Thoracic aorta (tissue), 2 donors: ENCODE measurements around the gene FNTB. TPM values are rescaled to one million over a fixed set of nuclear protein-coding genes. Genes with fewer than 3 reads are reported as not detected.
A peak's percentile ranks its signal among the peaks of the same experiment; 100 is the strongest.

ENCODE experiments used
- ATAC-seq: fragments of 150-250 bp; one replicate; pipeline ENCODE4 v1.8.0; 2017; ENCODE audit warnings: low read depth; ENCODE audit not compliant: insufficient number of reproducible peaks, low FRiP score
- DNase-seq: peaks from one replicate; pipeline ENCODE4 v3.0.0-alpha.2; 2020; ENCODE audit warnings: low spot score
- H3K27ac ChIP-seq, 2 donors: fragments of 200-600 bp; sonication (generic); 1 replicate in 1 of 2; 2 replicates in 1 of 2; pipeline ENCODE4 v1.5.1; 2016; ENCODE audit warnings: mild to moderate bottlenecking in 2 of 2, moderate library complexity in 2 of 2
- H3K27me3 ChIP-seq: fragments of 200-600 bp; sonication (generic); replicated peaks from 2 replicates; pipeline ENCODE4 v1.6.0; 2016; ENCODE audit warnings: mild to moderate bottlenecking; ENCODE audit not compliant: insufficient read depth
- H3K36me3 ChIP-seq: fragments of 200-600 bp; sonication (generic); one replicate; pipeline ENCODE4 v1.5.1; 2016
- H3K4me1 ChIP-seq, 2 donors: fragments of 200-600 bp; sonication (generic); 1 replicate in 1 of 2; 2 replicates in 1 of 2; pipeline versions ENCODE4 v1.5.1 to v1.6.0; 2016; ENCODE audit warnings: low read depth in 2 of 2, mild to moderate bottlenecking in 1 of 2; ENCODE audit not compliant: control insufficient read depth in 1 of 2
- H3K4me3 ChIP-seq: fragments of 200-600 bp; sonication (generic); 2 replicates; pipeline ENCODE4 v1.5.1; 2016; ENCODE audit warnings: mild to moderate bottlenecking
- H3K9me3 ChIP-seq: fragments of 200-600 bp; sonication (generic); 2 replicates; pipeline ENCODE4 v1.5.1; 2016
- total RNA-seq, 2 donors: library from RNA; depleted of rRNA; stranded (reverse); fragments of >200 nt; gene quantifications; one replicate each; pipeline versions ENCODE4 v1.1.0 to v1.2.3, GENCODE V29; 2016
- TF ChIP-seq, protein P1 (sequence below): fragments of 200-600 bp; sonication (generic); IDR thresholded peaks from one replicate; pipeline ENCODE4 v1.5.1; 2019; ENCODE audit warnings: antibody characterized with exemption

Gene FNTB
- total RNA-seq, 2 donors from 2014 or later: 6.8 to 18.3 TPM

DNA sequence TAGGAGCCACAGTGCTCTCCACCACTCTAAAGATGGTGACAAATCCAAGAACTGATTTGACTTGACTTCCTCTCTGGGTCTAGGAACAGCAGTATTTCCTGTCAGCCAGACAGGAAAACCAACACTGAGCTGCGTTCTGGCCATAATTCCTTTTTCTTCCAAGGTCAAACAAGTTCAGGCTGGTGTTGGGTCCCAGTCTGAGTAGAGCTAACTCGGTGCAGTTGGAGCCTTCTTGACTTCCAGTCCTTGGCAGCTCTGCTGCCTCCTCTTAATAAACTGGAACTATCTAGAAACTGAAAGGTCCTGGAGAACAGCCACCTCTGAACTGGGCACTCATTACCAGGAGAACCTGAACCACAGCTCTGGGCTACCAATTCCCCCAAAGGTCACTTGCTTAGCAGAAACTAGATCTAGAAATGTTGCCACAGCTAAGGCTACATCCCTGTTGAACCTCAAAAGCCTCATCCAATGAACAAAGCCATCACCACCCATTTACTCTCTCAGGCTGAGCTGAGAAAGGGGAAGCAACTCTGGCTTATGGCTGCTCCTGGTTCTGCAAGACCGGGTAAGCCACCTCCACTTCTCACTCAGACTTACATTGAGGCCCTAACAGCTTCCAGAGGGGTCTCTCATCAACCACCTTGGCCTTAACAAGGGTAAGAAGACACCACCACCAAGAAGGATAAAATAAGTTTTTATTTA is 87.9 kb downstream of the FNTB start:
- no peaks in the 10 kb centered on the region for H3K9me3 ChIP-seq
- H3K27ac ChIP-seq: peak overlapping the region in 1 of 2 donors; percentile 6
- peaks cover 17 to 34% of the 10 kb centered on the region in 2 donors for H3K4me1 ChIP-seq
- DNase-seq: no peak
- H3K4me3 ChIP-seq: no peak overlapping the region
- no peak for ATAC-seq
- H3K36me3 ChIP-seq: peaks cover 7% of the 10 kb centered on the region
- no peaks in the 10 kb centered on the region for H3K27me3 ChIP-seq
- TF ChIP-seq, protein P1, sequence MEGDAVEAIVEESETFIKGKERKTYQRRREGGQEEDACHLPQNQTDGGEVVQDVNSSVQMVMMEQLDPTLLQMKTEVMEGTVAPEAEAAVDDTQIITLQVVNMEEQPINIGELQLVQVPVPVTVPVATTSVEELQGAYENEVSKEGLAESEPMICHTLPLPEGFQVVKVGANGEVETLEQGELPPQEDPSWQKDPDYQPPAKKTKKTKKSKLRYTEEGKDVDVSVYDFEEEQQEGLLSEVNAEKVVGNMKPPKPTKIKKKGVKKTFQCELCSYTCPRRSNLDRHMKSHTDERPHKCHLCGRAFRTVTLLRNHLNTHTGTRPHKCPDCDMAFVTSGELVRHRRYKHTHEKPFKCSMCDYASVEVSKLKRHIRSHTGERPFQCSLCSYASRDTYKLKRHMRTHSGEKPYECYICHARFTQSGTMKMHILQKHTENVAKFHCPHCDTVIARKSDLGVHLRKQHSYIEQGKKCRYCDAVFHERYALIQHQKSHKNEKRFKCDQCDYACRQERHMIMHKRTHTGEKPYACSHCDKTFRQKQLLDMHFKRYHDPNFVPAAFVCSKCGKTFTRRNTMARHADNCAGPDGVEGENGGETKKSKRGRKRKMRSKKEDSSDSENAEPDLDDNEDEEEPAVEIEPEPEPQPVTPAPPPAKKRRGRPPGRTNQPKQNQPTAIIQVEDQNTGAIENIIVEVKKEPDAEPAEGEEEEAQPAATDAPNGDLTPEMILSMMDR: no peak

GRCh38 chr14:65075628-65076325 is 89.1 kb downstream of the FNTB start:
- TF ChIP-seq, protein P1: no peak
- DNase-seq: no peak

DNA sequence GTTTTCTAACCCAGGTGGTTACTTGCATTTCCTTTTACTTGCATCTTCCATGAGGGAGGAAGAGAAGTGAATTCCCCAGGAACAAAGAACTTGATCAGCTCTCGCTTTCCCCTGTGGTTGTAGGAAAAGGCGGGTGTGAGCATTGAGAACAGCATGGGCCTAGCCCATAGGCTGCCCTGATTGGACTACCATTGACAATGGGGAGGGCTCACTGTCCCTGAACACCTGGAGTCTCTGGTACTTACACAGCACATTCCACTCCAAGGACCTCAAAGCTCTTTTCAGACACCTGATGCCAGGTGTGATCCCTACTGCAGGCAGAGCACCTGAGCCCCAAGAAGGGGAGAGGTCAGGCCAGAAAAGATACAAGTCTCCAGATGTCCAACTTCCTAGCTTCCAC is 90.6 kb downstream of the FNTB start:
- ATAC-seq: no peak
- DNase-seq: no peak
- no peak overlapping the region for H3K4me3 ChIP-seq
- peaks cover 18 to 35% of the 10 kb centered on the region in 2 donors for H3K4me1 ChIP-seq
- H3K27ac ChIP-seq: no peak overlapping the region
- no peaks in the 10 kb centered on the region for H3K27me3 ChIP-seq
- peaks cover 8% of the 10 kb centered on the region for H3K36me3 ChIP-seq
- no peaks in the 10 kb centered on the region for H3K9me3 ChIP-seq
- TF ChIP-seq, protein P1: no peak

More at GRCh38 chr14:65075628-65076325, 89.1 kb downstream of the FNTB start:
- Histone ChIP-seq H3K36me3 (peaks cover 4% of the 10 kb centered on the region), H3K27me3 (no peaks in the 10 kb centered on the region), H3K27ac (no peak overlapping the region), H3K4me3 (no peak overlapping the region), H3K4me1 (peaks cover 18 to 30% of the 10 kb centered on the region in 2 donors), H3K9me3 (no peaks in the 10 kb centered on the region)
- no peak for ATAC-seq

DNA sequence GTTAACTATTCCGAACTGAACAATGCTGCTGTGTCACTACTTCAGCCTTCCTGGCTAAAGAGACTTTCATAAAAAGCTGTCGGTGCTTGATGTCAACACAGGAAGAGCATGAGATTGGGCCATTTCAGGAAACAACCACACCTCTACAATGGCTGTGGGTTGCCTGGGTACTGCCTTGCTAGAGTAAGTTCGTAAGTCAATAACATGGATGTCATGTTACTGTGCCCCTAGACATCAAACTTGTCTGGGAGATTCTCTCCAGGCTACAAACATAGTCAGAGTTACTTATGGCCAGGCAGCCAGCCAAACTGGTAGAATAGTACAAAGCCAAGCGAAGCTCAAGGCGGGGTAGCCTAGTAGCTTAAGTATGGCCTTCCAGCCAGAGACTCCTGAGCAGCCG is 92.5 kb downstream of the FNTB start:
- Histone ChIP-seq H3K27me3 (no peaks in the 10 kb centered on the region), H3K4me1 (peaks cover 17 to 33% of the 10 kb centered on the region in 2 donors), H3K9me3 (no peaks in the 10 kb centered on the region), H3K4me3 (no peak overlapping the region), H3K36me3 (peaks cover 11% of the 10 kb centered on the region), H3K27ac (no peak overlapping the region)
- no peak for ATAC-seq
- no peak for DNase-seq
- TF ChIP-seq, protein P1: no peak

DNA sequence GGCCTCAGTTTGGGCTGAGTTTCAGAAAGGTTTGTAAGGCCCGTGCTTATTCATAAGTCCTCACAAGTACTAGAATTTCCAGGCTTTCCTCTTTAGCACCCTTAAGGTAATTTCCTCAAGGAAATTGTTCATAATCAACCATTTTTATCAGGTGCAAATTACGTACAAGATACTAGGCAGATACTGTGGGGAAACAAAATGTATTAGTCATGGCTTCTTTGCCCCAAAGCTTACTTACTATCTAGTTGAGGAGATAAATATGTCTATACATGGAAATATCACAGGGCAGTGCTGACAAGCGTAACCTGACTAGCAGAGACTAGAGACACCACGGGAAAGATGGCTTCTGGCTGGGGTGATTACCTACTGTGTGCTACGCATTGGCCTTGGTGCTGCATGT is 93.1 kb downstream of the FNTB start:
- peaks cover 17 to 29% of the 10 kb centered on the region in 2 donors for H3K4me1 ChIP-seq

More for the DNA sequence above, 93.1 kb downstream of the FNTB start:
- ATAC-seq (no peak), DNase-seq (no peak)
- H3K4me3 ChIP-seq: no peak overlapping the region
- peaks cover 11% of the 10 kb centered on the region for H3K36me3 ChIP-seq
- no peaks in the 10 kb centered on the region for H3K9me3 ChIP-seq
- no peak overlapping the region for H3K27ac ChIP-seq
- H3K27me3 ChIP-seq: no peaks in the 10 kb centered on the region
- TF ChIP-seq, protein P1: no peak
